Activated CD4-positive, alpha-beta T cell treated with anti-CD3 and anti-CD28 coated beads for 1 hour (primary cell): ENCODE measurements around the gene CD6.

Experiments
- DNase-seq: peaks from one replicate; pipeline ENCODE4 v3.0.0-alpha.2; 2020

Gene CD6

GRCh38 chr11:60935676-60936442 is 35.6 kb upstream of the CD6 start:
- no peak for DNase-seq

- DNase-seq, result no peak
Observed at GRCh38 chr11:60936467-60937143, 34.9 kb upstream of the CD6 start.

GRCh38 chr11:60937144-60937527 is 34.3 kb upstream of the CD6 start:
- DNase-seq, result no peak

- DNase-seq, result no peak
Observed at GRCh38 chr11:60937811-60938210, 33.7 kb upstream of the CD6 start.

- no peak for DNase-seq
Observed at GRCh38 chr11:60938500-60938899, 33.0 kb upstream of the CD6 start.

GRCh38 chr11:60939301-60939700 is 32.2 kb upstream of the CD6 start:
- DNase-seq, result no peak

GRCh38 chr11:60939855-60940254 is 31.6 kb upstream of the CD6 start:
- DNase-seq, result no peak

GRCh38 chr11:60941371-60942119 is 29.9 kb upstream of the CD6 start:
- DNase-seq, result no peak

- no peak for DNase-seq
Observed at GRCh38 chr11:60942219-60942618, 29.3 kb upstream of the CD6 start.

GRCh38 chr11:60942970-60943565 is 28.4 kb upstream of the CD6 start:
- DNase-seq, result no peak

GRCh38 chr11:60944490-60945294 is 26.8 kb upstream of the CD6 start:
- no peak for DNase-seq

- DNase-seq, result no peak
Observed at GRCh38 chr11:60945295-60945667, 26.2 kb upstream of the CD6 start.

- no peak for DNase-seq
Observed at GRCh38 chr11:60946601-60947264, 24.7 kb upstream of the CD6 start.

GRCh38 chr11:60947700-60948099 is 23.8 kb upstream of the CD6 start:
- no peak for DNase-seq

- no peak for DNase-seq
Observed at GRCh38 chr11:60948250-60948649, 23.2 kb upstream of the CD6 start.

- DNase-seq, result no peak
Observed at GRCh38 chr11:60950024-60950423, 21.5 kb upstream of the CD6 start.

- DNase-seq, result no peak
Observed at GRCh38 chr11:60950933-60951605, 20.4 kb upstream of the CD6 start.

- no peak for DNase-seq
Observed at GRCh38 chr11:60951606-60951903, 19.9 kb upstream of the CD6 start.

- no peak for DNase-seq
Observed at GRCh38 chr11:60951904-60952741, 19.4 kb upstream of the CD6 start, which contains the start of gene SLC15A3. SLC15A3 (minus strand) TSS chr11:60952176; CDS start chr11:60951551, 625 bp downstream.

- DNase-seq, result no peak
Observed at GRCh38 chr11:60952742-60953170, 18.7 kb upstream of the CD6 start.

GRCh38 chr11:60953781-60954180 is 17.7 kb upstream of the CD6 start:
- no peak for DNase-seq
